GM19240 (cell line): Measurements from ENCODE around the gene ASPHD1.
"Not testable (repeated sequence)": the region's sequence is repeated elsewhere in the genome, so short reads cannot be mapped to it uniquely, and the experiment has no call there.

ENCODE experiments used
- DNase-seq: peaks from one replicate; pipeline ENCODE4 v3.0.0; 2011; ENCODE audit warnings: low spot score; ENCODE audit not compliant: insufficient read length

Gene ASPHD1, protein sequence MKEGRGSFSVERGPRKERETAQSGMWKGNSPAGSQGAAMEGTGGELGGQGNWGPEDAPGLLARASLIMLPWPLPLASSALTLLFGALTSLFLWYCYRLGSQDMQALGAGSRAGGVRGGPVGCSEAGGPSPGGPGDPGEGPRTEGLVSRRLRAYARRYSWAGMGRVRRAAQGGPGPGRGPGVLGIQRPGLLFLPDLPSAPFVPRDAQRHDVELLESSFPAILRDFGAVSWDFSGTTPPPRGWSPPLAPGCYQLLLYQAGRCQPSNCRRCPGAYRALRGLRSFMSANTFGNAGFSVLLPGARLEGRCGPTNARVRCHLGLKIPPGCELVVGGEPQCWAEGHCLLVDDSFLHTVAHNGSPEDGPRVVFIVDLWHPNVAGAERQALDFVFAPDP

DNA sequence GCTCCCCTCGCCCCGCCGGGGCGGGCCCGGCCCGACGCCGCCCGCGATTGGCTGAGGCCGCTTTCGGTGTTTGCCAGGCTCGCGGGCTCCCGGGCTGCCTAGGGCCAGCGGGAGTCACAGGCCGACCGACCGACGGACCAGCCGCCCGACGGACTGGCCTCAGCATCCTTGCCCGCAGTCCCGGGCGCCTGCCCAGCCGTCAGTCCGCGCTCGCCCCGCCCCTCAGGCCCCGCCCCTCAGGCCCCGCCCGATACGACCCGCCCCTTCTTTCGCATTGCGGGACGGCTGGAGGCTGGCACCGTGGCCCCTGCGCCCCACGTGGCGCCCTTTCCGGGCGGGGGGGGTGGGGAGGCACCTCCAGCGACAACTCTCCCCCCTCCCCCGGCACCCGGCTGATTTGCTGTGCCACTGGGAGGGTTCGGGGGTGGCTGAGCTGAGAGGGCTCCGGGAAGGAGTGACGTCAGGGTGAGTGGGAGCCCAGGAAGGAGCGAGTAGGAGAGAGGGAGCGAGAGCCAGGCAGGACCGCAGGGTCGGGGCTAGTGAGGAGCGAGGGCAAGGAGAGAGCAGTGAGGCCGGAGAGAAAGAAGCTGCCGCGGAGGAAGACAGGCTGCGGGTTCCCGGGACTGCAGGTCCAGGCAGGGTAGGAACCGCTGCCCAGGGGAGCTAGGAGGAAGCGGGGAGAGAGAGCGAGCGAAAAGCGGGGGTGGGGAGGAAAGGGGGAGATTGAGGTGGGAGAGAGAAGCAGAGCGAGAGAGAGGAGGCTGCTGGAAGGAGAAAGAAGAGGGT lies at the start of gene ASPHD1:
ASPHD1 (plus strand) TSS at position 387 of the 786 bp plus-strand sequence. CDS start 484 bp downstream, outside the sequence.
- DNase-seq: peak; percentile 75

DNA sequence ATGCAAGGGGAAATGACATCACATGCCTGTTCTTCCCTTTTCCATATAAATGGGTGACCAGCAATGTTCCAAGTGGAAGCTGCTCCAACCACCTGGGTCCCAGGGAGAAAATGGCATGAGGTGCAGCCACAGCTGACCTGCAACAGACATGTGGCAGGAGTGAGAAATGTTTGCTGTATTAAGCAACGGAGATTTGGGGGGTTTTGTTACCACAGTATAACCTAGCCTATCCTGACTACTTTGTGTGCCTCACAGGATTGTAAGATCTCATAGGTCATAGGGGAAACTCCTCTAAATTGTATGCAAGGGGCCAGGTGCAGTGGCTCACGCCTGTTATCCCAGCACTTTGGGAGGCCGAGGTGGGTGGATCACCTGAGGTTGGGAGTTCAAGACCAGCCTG lies 49.3 kb upstream of the ASPHD1 start:
- no peak for DNase-seq

DNA sequence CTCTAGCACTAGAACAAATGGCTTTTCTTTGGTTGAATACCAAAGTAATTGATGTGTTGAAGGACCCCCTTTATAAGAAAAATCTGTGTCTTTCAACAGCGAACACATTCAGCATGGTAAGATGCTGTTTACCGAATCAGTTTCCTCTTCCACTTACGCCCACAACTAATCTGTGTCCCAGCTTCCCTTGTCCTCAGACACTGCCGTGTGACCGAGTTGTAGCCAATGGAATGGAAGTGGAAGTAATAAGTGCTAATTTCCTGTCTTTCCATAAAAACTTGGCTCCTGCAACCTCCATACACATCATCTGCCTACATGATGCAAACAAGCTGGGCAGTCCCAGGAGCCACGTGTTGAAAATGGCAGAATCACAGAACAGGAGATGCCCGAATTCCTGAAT lies 47.6 kb upstream of the ASPHD1 start:
- no peak for DNase-seq

DNA sequence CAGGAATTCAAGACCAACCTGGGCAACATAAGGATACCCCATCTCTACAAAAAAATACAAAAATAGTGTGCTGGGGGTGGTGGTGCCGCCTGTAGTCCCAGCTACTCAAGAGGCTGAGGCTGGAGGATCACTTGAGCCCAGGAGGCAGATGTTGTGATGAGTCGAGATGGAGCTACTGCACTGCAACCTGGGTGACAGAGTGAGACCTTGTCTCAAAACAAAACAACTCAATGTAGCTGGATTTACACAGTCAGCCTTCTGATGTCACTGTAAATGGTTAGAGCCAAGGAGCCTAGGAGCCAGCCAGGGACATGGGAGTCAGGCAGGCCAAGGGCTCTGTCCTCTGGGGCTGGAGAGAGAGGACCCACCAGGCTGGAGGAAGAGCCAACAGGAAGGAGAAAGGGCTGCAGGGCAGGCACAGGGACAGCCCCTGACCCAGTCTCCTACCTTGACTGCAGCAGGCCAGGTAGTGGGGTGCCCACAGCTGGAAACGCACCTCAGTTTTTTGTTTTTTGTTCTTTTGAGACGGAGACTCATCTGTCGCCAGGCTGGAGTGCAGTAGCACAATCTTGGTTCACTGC lies 45.7 kb upstream of the ASPHD1 start:
- no peak for DNase-seq

DNA sequence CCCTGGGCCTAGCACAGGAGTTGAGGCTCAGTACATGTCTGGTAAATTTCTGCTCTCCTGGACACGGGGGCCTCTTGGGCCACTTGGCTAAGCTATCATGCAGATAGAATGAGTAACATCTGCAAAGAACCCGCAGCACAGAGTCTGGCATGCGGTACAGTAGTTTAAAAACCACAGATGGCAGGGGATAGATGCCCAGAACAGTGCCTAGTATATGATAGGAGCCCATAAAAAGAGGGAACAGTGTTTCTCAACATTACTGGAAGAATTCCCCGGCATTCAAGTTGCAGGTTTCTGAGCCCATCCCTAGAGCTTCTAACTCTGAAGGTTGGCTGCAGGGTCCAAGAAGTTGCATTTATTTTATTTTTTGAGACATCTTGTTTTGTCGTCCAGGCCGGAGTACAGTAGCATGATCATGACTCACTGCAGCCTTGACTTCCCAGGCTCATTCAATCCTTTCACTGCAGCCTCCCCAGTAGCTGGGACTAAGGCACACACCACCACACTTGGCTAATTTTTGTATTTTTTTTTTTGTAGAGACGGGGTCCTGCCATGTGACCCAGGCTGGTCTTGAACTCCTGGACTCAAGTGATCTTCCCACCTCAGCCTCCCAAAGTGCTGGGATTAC lies 43.0 kb upstream of the ASPHD1 start:
- no peak for DNase-seq

DNA sequence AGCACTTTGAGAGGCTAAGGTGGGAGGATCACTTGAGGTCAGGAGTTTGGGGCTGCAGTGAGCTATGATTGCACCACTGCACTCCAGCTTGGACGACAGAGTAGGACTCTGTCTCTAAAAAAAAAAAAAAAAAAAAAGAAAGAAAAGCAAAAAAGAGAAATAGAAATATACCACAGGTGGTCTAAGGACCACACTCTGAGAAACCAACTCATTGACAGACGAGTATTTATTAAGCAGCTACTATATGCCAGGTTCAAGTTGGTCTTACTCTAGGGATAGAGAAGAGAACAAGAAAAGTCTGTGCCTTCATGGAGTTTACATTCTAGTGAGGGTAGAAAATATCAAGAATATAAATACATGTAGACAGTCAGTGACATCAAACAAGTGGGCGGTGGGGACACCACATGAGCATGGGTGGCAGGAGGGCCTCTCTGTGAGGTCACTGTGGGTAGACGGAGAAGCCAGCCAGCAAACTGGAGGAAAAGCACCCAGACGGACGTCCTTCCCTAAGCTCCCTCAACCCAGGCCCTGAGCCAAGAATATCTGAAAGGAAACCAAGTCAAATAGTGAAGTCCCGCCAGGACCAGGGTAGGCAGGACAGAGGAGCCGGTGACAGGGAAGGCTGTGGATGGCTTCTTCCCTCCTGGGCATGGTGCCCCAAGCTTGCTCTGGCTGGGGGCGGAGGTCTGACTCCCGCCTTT lies 42.0 kb upstream of the ASPHD1 start:
- DNase-seq: no peak

DNA sequence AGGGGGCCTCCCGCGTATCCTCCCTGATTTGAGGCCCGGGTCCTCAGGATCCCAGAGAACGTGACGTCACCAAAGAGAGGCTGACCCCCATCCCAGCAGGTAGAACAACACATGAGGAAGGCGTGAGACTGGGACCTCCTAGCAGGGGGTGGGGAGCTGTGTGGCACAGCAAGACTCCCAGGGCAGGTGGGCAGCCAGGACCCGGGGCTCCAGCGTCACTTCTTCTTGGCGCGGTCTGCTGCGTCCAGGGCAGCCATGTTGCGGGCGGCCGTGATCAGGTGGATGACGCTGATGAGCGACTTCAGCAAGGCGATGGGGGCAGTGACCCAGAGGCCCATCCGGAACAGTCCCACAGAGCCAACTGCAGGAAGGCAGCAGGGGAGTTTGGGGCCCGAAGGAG lies 41.3 kb upstream of the ASPHD1 start:
- DNase-seq: no peak

DNA sequence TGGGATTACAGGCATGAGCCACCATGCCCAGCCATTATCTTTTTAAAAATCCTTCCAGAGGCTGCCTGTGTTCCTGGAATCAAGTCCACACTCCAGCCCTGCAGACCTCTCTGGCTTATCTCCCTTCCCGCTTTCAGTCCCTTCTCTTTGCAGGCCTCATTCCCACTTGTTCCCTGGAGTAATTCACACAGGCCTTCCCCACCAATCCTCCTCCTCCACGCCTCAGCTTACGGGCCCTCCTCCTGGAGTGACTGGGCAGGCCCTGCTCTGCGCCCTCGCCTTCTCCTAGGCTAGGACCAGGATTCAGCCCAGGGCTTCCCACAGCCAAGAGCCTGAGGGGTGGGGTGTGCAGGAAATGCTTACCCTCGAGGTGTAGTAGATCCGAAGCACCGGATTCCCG lies 40.1 kb upstream of the ASPHD1 start:
- DNase-seq: no peak

DNA sequence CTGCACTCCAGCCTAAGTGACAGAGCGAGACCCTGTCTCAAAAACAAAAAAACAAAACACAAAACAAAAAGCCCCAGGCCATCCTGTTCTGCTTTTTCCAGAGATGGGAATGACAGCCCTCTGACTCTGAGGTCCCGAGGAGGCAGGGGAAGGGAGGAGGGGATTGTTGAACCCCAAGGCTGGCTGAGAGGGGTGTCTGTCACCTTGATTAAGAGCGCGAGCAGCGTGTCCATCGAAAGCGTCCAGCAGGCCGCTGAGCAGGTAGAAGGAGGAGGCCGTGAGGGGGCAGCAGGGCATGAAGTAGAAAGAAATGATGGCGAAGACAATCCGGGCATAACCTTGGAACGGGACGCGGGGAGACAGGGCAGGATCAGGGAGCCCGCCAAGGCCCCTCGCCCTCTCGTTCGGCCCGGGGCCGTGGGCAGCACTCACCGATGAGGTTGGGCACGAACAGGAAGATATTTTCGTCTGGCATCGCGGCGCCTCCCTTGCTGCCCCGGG lies 37.9 kb upstream of the ASPHD1 start:
- no peak for DNase-seq

DNA sequence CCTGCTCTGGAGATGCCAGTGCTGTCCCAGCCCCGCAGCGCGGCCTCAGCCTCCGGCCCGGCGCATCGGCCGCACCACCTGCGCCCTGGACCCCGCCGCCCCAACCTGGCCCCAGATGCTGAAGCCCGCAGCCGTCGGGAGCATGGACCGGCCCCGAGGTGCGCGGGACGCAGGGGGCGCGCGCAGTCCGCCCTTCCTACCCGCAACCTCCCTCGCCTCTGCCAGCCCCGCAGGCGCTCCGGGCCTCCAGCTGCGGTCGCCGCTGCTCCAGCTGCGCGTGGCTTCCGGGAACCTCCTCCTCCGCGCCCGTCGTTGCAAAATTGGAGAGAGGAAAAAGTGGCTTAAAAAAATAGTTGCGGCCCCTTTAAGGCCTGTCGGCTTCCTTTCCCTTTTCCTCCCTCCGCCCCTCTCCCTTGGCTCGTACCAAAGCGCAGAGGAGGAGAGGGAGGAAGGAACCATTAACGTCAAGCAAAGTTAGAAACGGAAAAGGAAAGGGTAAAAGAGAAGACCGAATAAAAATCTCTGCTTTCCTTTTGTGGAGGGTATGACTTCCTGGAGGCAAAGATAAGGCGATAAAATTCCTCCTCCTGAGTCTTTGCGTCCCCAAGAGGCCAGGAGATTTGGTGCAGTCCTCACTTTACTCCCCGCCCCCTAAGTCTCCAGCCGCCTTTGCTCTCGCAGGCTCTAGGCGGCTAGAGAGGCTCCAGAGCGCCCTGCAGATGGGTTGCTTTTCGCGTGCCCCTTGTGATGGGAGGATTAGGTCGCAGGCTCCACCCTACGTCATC lies 37.2 kb upstream of the ASPHD1 start, which contains the start of gene CDIPT:
CDIPT (minus strand) TSS at position 343 of the 785 bp plus-strand sequence. CDS start 369 bp downstream, outside the sequence.
- peak; percentile 86 for DNase-seq

DNA sequence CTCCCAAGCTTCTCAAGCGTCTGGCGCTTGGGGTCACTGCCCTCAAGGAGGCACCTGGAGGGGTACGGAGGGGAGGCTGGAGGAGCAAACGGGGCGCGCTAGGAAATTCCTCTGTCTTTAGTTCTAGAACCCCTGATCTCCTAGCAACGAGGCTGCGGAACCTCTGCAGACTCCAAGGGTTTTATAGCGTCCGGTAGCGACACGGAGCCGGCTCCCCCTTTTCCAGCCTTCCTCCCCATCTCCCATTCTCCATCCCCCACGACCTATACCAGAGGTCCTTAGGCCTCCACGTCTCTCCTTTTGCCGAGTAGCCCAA lies 36.7 kb upstream of the ASPHD1 start:
- DNase-seq: no peak

DNA sequence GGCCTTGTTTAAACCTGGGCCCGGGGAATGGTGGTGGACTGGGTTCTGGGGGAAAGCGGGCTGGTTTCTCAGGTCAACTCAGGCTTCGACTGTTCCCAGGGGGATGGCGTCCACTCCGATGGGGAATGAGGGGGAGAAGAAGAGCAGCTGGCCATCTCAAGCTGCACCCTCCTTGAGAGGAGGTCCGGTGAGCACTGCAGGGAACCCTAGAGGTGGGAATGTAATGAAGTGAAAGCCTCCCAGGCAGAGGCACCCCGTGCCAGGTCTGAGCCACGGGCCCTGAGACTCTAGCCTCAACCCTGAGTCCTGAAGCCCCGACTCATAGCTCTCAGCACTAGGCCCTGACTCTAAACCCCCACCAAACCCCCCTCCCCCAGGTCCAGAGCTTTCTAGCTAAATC lies 36.1 kb upstream of the ASPHD1 start:
- DNase-seq: no peak

DNA sequence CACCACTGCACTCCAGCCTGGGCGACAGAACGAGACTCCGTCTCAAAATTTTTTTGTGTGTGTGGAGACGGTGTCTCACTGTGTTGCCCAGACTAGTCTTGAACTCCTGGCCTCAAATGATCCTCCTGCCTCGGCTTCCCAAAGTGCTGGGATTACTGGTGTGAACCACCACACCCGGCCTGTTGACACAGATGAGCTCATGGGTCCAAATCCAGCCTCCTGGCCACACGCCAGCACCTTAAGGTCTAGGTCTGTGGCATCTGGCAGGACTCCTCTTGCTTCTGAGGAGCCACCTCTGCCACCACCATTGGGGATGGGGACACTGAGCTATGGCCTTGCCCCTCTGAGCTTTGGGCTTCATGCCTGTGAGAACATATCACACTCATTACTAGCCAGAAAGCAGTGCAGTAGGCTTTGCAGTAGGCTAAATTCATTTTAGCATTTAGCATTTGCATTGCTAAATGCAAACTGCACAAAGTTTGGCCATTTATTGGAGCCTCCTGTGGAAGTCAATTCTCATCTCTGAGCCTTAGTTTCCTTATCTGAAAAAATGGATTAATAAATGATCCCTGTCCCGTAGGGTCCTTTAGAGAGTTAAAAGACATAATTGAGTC lies 31.8 kb upstream of the ASPHD1 start:
- no peak for DNase-seq

DNA sequence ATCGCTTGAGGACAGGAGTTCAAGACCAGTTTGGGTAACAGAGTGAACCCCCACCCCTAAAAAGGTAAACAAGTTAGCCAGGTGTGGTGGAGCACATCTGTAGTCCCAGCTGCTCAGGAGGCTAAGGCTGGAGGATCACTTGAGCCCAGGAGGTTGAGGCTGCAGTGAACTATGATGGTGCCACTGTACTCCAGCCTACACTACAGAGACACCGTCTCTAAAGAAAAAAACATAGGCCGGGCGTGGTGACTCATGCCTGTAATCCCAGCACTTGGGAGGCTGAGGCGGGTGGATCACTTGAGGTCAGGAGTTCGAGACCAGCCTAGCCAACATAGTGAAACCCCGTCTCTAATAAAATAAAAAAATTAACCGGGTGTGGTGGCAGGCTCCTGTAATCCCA lies 31.2 kb upstream of the ASPHD1 start:
- DNase-seq: not testable (repeated sequence)

DNA sequence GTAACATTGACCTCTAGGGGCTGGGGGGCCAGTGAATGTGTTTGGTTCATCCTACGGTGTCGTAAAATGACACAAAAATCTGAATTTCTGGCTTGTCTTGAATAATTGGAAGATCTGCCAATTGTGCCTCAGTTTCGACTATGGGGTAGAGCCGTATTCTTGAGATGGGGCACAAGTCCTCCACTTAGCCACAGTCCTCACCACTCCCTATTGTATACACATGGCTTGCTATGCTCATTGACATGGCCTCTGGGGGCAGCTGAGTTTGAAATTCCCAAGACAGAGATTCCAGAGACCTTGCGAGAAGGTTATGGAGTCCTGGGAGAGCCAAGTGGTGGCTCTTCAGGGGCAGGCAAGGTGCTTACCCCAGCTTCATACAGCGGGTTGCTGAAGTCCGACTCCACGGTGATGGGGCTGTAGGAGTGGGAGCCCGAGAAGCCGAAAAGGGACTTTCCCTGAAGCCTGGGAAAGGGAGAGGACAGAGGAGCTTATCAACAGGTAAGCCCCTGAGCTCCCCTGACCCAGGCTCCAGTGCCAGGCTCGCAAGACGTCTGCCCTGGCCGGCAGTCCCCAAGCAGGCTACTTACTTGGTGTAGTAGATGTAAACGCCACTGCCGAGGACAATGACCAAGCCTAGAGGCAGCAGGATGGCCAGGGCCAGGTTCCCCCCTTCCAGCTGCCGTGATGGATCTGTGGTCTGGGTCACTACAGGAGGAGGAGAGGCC lies 28.3 kb upstream of the ASPHD1 start:
- DNase-seq: no peak

DNA sequence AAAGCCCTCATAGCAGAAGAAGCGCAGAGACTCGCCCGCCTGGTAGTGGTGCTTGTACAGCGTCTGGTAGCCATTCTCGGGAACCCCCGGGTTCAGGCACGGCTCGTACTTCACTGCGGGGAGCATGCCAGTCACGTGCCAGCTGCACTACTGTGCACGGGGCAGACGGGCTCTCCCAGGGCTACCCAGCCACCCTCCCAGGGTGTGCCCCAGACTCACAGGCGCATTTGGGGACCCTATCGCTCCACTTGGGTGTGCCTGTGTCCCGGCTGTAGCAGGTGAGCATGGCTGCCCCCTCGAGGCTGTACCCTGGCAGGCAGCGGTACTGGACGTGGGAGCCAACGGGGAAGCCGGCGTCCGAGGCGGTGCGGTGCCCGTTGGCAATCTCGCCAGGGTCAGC lies 27.0 kb upstream of the ASPHD1 start:
- DNase-seq: no peak

DNA sequence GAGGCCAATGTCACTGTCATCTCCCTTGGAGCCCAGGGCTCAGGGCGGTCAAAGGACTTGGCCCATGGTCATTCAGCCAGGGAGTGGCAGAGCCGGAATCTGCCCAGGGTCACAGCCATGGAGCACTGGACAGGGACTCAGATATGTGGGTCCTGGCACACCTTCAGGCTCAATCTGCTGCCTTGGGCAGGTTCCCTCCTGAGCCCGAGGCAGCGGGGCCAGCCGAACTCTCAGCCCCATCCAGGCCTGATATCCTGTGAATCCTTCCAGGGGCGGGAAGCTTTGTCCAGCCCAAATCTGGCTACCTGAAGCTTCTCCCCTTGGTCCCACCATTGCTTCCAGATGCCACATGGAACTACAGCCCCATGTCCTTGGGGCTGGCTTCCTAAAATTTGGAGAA lies 25.1 kb upstream of the ASPHD1 start:
- DNase-seq: no peak

DNA sequence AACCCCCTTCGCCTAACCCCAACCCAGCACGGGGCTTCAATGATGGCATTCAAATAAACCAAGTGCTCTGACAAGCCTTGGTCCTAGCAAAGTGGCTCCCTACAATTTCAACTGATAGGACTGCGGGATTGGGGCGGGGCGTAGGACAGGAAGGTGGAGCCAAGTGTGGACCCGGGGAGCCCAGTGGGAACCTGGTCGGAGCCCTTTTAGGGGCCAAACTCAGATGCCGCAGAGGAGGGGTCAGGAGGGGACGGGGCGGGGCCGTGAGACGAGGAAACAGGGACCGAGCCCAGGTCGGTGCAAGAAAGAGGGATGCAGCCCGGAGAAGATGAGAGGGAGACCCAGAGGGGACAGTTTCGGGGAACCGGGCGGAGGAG lies 24.1 kb upstream of the ASPHD1 start:
- no peak for DNase-seq

DNA sequence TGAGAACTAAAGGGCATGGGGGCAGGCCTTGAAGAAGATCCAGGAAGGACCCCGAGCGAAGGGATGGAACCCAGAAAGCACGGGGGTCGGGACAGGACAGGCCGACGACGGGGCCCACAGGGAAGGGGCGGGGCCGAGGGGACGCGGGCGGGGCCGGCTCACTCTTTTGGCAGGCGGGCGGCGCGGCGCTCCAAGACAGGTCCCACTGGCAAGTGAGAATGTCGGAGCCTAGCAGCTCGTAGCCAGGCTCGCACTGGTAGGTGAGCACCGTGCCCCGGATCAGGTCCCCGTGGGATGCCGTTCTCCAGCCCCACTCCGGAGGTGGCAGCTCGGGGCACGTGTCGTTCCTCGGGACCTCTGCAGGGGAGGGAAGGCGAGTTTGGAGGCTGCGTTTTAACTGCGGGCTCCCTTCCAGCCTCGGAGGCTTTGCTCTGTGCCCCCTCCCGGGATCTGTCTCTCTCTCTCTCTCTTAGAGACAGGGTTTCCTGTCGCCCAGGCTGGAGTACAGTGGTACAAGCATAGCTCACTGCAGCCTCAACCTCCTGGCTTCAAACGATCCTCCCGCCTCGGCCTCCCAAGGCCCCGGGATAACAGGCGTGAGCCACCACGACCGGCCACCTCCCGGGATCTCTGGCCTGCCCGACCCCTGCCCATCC lies 23.6 kb upstream of the ASPHD1 start:
- no peak for DNase-seq
